GM23338 (cell line): ENCODE measurements around the gene TPRG1. TPM values are rescaled to one million over a fixed set of nuclear protein-coding genes. Genes with fewer than 3 reads are reported as not detected.

Experiments
- ATAC-seq: fragments of 200-7000 bp; cut with Tn5 transposase; 3 replicates; pipeline ENCODE4 v1.9.1; 2020
- DNase-seq: peaks from one replicate; pipeline ENCODE4 v3.0.0-alpha.2; 2015; ENCODE audit warnings: low spot score
- H2AFZ ChIP-seq: fragments of 200-600 bp; sonication (generic); 2 replicates; pipeline ENCODE4 v1.8.0; 2016; ENCODE audit warnings: antibody characterized with exemption, mild to moderate bottlenecking, moderate library complexity
- H3F3A ChIP-seq: fragments of 200-600 bp; sonication (generic); replicated peaks from 2 replicates; pipeline ENCODE4 v1.8.0; 2017; ENCODE audit warnings: antibody characterized with exemption, mixed run types, low read depth
- H3K27ac ChIP-seq: fragments of 200-600 bp; sonication (generic); 2 replicates; pipeline ENCODE4 v1.6.1; 2016; ENCODE audit warnings: low read depth
- H3K27me3 ChIP-seq: fragments of 200-600 bp; sonication (generic); 2 replicates; pipeline ENCODE4 v1.8.0; 2016; ENCODE audit warnings: mild to moderate bottlenecking, mixed run types, moderate library complexity; ENCODE audit not compliant: insufficient read depth
- H3K36me3 ChIP-seq: fragments of 200-600 bp; sonication (generic); 2 replicates; pipeline ENCODE4 v1.8.0; 2016; ENCODE audit warnings: mild to moderate bottlenecking; ENCODE audit not compliant: insufficient read depth
- H3K4me1 ChIP-seq: fragments of 200-600 bp; sonication (generic); 2 replicates; pipeline ENCODE4 v1.8.0; 2016; ENCODE audit warnings: mild to moderate bottlenecking, moderate library complexity; ENCODE audit not compliant: insufficient read depth
- H3K4me2 ChIP-seq: fragments of 200-600 bp; sonication (generic); 2 replicates; pipeline ENCODE4 v1.7.1; 2017; ENCODE audit warnings: mixed run types
- H3K4me3 ChIP-seq: fragments of 200-600 bp; sonication (generic); 2 replicates; pipeline ENCODE4 v1.6.1; 2016; ENCODE audit warnings: mixed run types
- H3K79me2 ChIP-seq: fragments of 200-600 bp; sonication (generic); replicated peaks from 2 replicates; pipeline ENCODE4 v1.8.0; 2017; ENCODE audit warnings: mild to moderate bottlenecking; ENCODE audit not compliant: insufficient read depth
- H3K9me2 ChIP-seq: fragments of 200-600 bp; sonication (generic); 2 replicates; pipeline ENCODE4 v1.8.0; 2017; ENCODE audit not compliant: insufficient read depth
- H4K20me1 ChIP-seq: fragments of 200-600 bp; sonication (generic); replicated peaks from 2 replicates; pipeline ENCODE4 v1.8.0; 2017; ENCODE audit warnings: mild to moderate bottlenecking; ENCODE audit not compliant: insufficient read depth
- H3K27ac Mint-ChIP-seq: 2 replicates; pipeline ENCODE4 v1.8.0; 2020; ENCODE audit warnings: inconsistent platforms, mild to moderate bottlenecking, moderate library complexity, mixed read lengths
- H3K27me3 Mint-ChIP-seq: 3 replicates; pipeline ENCODE4 v1.8.0; 2022; ENCODE audit warnings: low read depth, mild to moderate bottlenecking, moderate library complexity, mixed read lengths, inconsistent platforms; ENCODE audit not compliant: insufficient read depth, poor library complexity
- H3K36me3 Mint-ChIP-seq: 3 replicates; pipeline ENCODE4 v1.8.0; 2021; ENCODE audit warnings: low read depth, mild to moderate bottlenecking, inconsistent platforms, moderate library complexity, mixed read lengths
- H3K4me1 Mint-ChIP-seq: 3 replicates; pipeline ENCODE4 v1.8.0; 2020; ENCODE audit warnings: mild to moderate bottlenecking, inconsistent platforms, mixed read lengths
- H3K4me3 Mint-ChIP-seq: 3 replicates; pipeline ENCODE4 v1.8.0; 2021; ENCODE audit warnings: moderate library complexity, mild to moderate bottlenecking, inconsistent platforms, mixed read lengths
- H3K9me3 Mint-ChIP-seq: 3 replicates; pipeline ENCODE4 v1.8.0; 2020; ENCODE audit warnings: moderate library complexity, mild to moderate bottlenecking, inconsistent platforms, mixed read lengths
- EZH2 ChIP-seq: fragments of 200-600 bp; sonication (generic); IDR thresholded peaks from one replicate; pipeline ENCODE4 v1.8.0; 2017; ENCODE audit warnings: antibody characterized with exemption, mild to moderate bottlenecking, low read depth; ENCODE audit not compliant: unreplicated experiment
- EZH2phosphoT487 ChIP-seq: fragments of 200-600 bp; sonication (generic); IDR thresholded peaks from one replicate; pipeline ENCODE4 v1.8.1; 2018; ENCODE audit warnings: antibody characterized with exemption; ENCODE audit not compliant: unreplicated experiment
- JUNB ChIP-seq: IDR thresholded peaks from one replicate; pipeline ENCODE4 v1.6.1; 2016; ENCODE audit warnings: antibody characterized with exemption; ENCODE audit not compliant: unreplicated experiment
- NANOG ChIP-seq: IDR thresholded peaks from 2 replicates; pipeline ENCODE4 v1.6.1; 2016; ENCODE audit warnings: antibody characterized with exemption, borderline replicate concordance
- POLR2AphosphoS5 ChIP-seq: IDR thresholded peaks from 2 replicates; pipeline ENCODE4 v1.6.1; 2016; ENCODE audit warnings: antibody characterized with exemption, low read depth
- REST ChIP-seq: IDR thresholded peaks from one replicate; pipeline ENCODE4 v1.6.1; 2018; ENCODE audit warnings: antibody characterized with exemption; ENCODE audit not compliant: unreplicated experiment
- ZNF331 ChIP-seq: fragments of 250-450 bp; sonication (Bioruptor Pico); IDR thresholded peaks from 2 replicates; pipeline ENCODE4 v1.5.0; 2020; ENCODE audit warnings: low read depth, mild to moderate bottlenecking, moderate library complexity
- polyA plus RNA-seq: library from polyadenylated mRNA; unstranded; fragments of >200 nt; fragmentation: Nextera tagmentation; extraction: Ambion mirVana; gene quantifications from 2 replicates; pipeline ENCODE4 v1.2.1, GENCODE V29; 2016
- total RNA-seq: library from RNA; depleted of rRNA; stranded (reverse); fragments of >200 nt; shearing (Covaris generic); gene quantifications from 2 replicates; pipeline ENCODE4 v1.2.3, GENCODE V29; 2014

The TPRG1 gene
- total and polyA plus RNA-seq, 2 experiments from 2014 or later, result 0.74 to 1.7 TPM

- TF ChIP-seq REST, result no peak
Measured at GRCh38 chr3:189298469-189299375, 127.0 kb downstream of the TPRG1 start (continued).

GRCh38 chr3:189300345-189300744 is 128.6 kb downstream of the TPRG1 start:
- H3K27ac Mint-ChIP-seq, result no peak overlapping the region
- DNase-seq, result no peak
- no peak overlapping the region for H3K4me3 ChIP-seq
- no peak overlapping the region for H3K4me3 Mint-ChIP-seq
- no peaks in the 10 kb centered on the region for H4K20me1 ChIP-seq
- no peaks in the 10 kb centered on the region for H3K36me3 ChIP-seq
- H3K27me3 ChIP-seq, result no peaks in the 10 kb centered on the region
- peaks cover 20% of the 10 kb centered on the region for H3K4me1 Mint-ChIP-seq
- no peaks in the 10 kb centered on the region for H3K27me3 Mint-ChIP-seq
- no peak overlapping the region for H2AFZ ChIP-seq
- H3K9me3 Mint-ChIP-seq, result no peaks in the 10 kb centered on the region
- H3K36me3 Mint-ChIP-seq, result no peaks in the 10 kb centered on the region
- H3K4me1 ChIP-seq, result peaks cover 17% of the 10 kb centered on the region
- no peak for TF ChIP-seq JUNB
- TF ChIP-seq ZNF331 (CRISPR knock-in tag), result no peak
- TF ChIP-seq REST, result no peak
- TF ChIP-seq NANOG, result no peak
- TF ChIP-seq EZH2, result no peak
- no peak for TF ChIP-seq EZH2phosphoT487
- no peak for TF ChIP-seq POLR2AphosphoS5
- peaks cover 8% of the 10 kb centered on the region for H3K9me2 ChIP-seq
- no peak overlapping the region for H3K4me2 ChIP-seq
- no peak for ATAC-seq
- H3F3A ChIP-seq, result no peaks in the 10 kb centered on the region
- H3K79me2 ChIP-seq, result no peaks in the 10 kb centered on the region
- no peak overlapping the region for H3K27ac ChIP-seq
